A549 (cell line): Measurements from ENCODE around the gene COMMD7. TPM values are rescaled to one million over a fixed set of nuclear protein-coding genes. Genes with fewer than 3 reads are reported as not detected.

ENCODE experiments used
- ATAC-seq, 2 experiments: fragments of 200-7000 bp in 1 of 2; fragments of >200 bp in 1 of 2; cut with Nextera tagmentation in 1 of 2; cut with Tn5 transposase in 1 of 2; 3 replicates each; pipeline versions ENCODE4 v1.8.0 to v1.9.1; 2018 to 2020; ENCODE audit warnings: mild to moderate bottlenecking in 1 of 2, moderate library complexity in 1 of 2
- CTCF ChIA-PET: fragments of 300-600 bp; sonication (Branson Sonifier 250); formaldehyde crosslinking; extraction: SDS; loops from one replicate; lab custom pipeline; 2021; ENCODE audit warnings: antibody characterized with exemption, inconsistent platforms; lab: Yijun Ruan, JAX
- POLR2A ChIA-PET: fragments of 350-600 bp; formaldehyde crosslinking; extraction: SDS; loops from one replicate; lab custom pipeline; 2021; ENCODE audit warnings: antibody characterized with exemption, inconsistent platforms; lab: Yijun Ruan, JAX
- DNase-seq, 2 experiments: peaks; one replicate each; pipeline versions ENCODE4 v3.0.0 to v3.0.0-alpha.2; 2011 to 2016; ENCODE audit warnings: low read depth in 1 of 2, low spot score in 1 of 2
- FAIRE-seq: peaks from 2 replicates; lab custom pipeline; 2011; peaks lifted over from hg19 to GRCh38; lab: Jason Lieb, UNC
- H3K27ac ChIP-seq, 2 experiments: fragments of >200 bp; sonication (Bioruptor Twin); formaldehyde crosslinking; 3 replicates each; pipeline ENCODE4 v1.5.1; 2016 to 2017
- H3K4me1 ChIP-seq: fragments of >200 bp; sonication (Bioruptor Twin); formaldehyde crosslinking; 3 replicates; pipeline ENCODE4 v1.6.1; 2016
- H3K4me2 ChIP-seq: fragments of >200 bp; sonication (Bioruptor Twin); formaldehyde crosslinking; 3 replicates; pipeline ENCODE4 v1.6.1; 2016
- H3K4me3 ChIP-seq: fragments of >200 bp; sonication (Bioruptor Twin); formaldehyde crosslinking; 3 replicates; pipeline ENCODE4 v1.5.1; 2016
- H3K9me3 ChIP-seq: fragments of >200 bp; sonication (Bioruptor Twin); formaldehyde crosslinking; 3 replicates; pipeline ENCODE4 v1.6.1; 2016
- EHF ChIP-seq: fragments of 250-450 bp; sonication (Bioruptor Pico); IDR thresholded peaks from 2 replicates; pipeline ENCODE4 v1.5.0; 2020; ENCODE audit warnings: mild to moderate bottlenecking
- ESRRA ChIP-seq: fragments of 150-350 bp; IDR thresholded peaks from 2 replicates; pipeline ENCODE4 v1.6.1; 2014; ENCODE audit warnings: mild to moderate bottlenecking, low read length, borderline replicate concordance
- FOSB ChIP-seq: fragments of 250-450 bp; sonication (Bioruptor Pico); IDR thresholded peaks from 2 replicates; pipeline ENCODE4 v1.5.0; 2020; ENCODE audit warnings: mild to moderate bottlenecking, moderate library complexity
- HEYL ChIP-seq: fragments of 250-450 bp; sonication (Bioruptor Pico); IDR thresholded peaks from 2 replicates; pipeline ENCODE4 v1.8.0; 2021; ENCODE audit warnings: mild to moderate bottlenecking, moderate library complexity
- MYC ChIP-seq: IDR thresholded peaks from 2 replicates; pipeline ENCODE4 v1.6.1; 2012; ENCODE audit warnings: mild to moderate bottlenecking, inconsistent platforms, low read length, improper control_type of control experiment, borderline replicate concordance
- NFE2L2 ChIP-seq: fragments of 150-350 bp; conservative IDR thresholded peaks from 2 replicates; pipeline ENCODE4 v1.6.1; 2014; ENCODE audit warnings: low read length
- NPAS2 ChIP-seq: fragments of 250-450 bp; sonication (Bioruptor Pico); IDR thresholded peaks from 2 replicates; pipeline ENCODE4 v1.8.0; 2022; ENCODE audit warnings: mild to moderate bottlenecking, moderate library complexity, borderline replicate concordance
- NR3C1 ChIP-seq: fragments of >200 bp; sonication (Bioruptor Twin); formaldehyde crosslinking; IDR thresholded peaks from 3 replicates; pipeline ENCODE4 v1.6.1; 2017
- RAD21 ChIP-seq, 2 experiments: fragments of >200 bp in 1 of 2; sonication (Bioruptor Twin) in 1 of 2; formaldehyde crosslinking in 1 of 2; IDR thresholded peaks in 1 of 2; conservative IDR thresholded peaks in 1 of 2; 2 replicates in 1 of 2; 3 replicates in 1 of 2; pipeline ENCODE4 v1.6.1; 2012 to 2018; ENCODE audit warnings: inconsistent platforms in 1 of 2
- SMC3 ChIP-seq: fragments of >200 bp; sonication (Bioruptor Twin); formaldehyde crosslinking; IDR thresholded peaks from 3 replicates; pipeline ENCODE4 v1.6.1; 2018; ENCODE audit warnings: inconsistent platforms
- SREBF2 ChIP-seq: fragments of 450-650 bp; IDR thresholded peaks from 2 replicates; pipeline ENCODE4 v1.6.1; 2014; ENCODE audit warnings: mild to moderate bottlenecking, moderate library complexity
- TFCP2L1 ChIP-seq: fragments of 250-450 bp; sonication (Bioruptor Pico); IDR thresholded peaks from 2 replicates; pipeline ENCODE4 v1.5.0; 2021; ENCODE audit warnings: mild to moderate bottlenecking
- ZC3H11A ChIP-seq: fragments of 450-650 bp; IDR thresholded peaks from 2 replicates; pipeline ENCODE4 v1.6.1; 2014; ENCODE audit warnings: antibody characterized with exemption, mild to moderate bottlenecking
- ZFP36 ChIP-seq: fragments of 450-650 bp; IDR thresholded peaks from 2 replicates; pipeline ENCODE4 v1.6.1; 2014; ENCODE audit warnings: borderline replicate concordance; ENCODE audit not compliant: partially characterized antibody
- ZSCAN20 ChIP-seq: fragments of 250-450 bp; sonication (Bioruptor Pico); IDR thresholded peaks from 2 replicates; pipeline ENCODE4 v1.8.0; 2022; ENCODE audit warnings: mild to moderate bottlenecking, moderate library complexity
- WGBS: methylation state at CpG from one replicate; pipeline ENCODE4 v1.1.6; 2017; ENCODE audit errors: missing lambda C conversion rate; 5-methylcytosine and 5-hydroxymethylcytosine counted together
- polyA plus RNA-seq, 4 experiments: library from polyadenylated mRNA; depleted of rRNA in 3 of 4; stranded (reverse); fragments of >200 nt; fragmentation: RNase III in 1 of 4; extraction: RNeasy Plus Mini Kit Qiagen cat#74134 plus additional on column Dnase treatment in 1 of 4; gene quantifications; 2 replicates in 3 of 4; 3 replicates in 1 of 4; pipeline ENCODE4 v1.2.3, GENCODE V29; 2011 to 2017
- TF ChIP-seq, protein P1 (sequence below): fragments of 450-650 bp; IDR thresholded peaks from 2 replicates; pipeline ENCODE4 v1.6.1; 2014; ENCODE audit warnings: antibody characterized with exemption
- TF ChIP-seq, protein P2 (sequence below): fragments of 250-450 bp; sonication (Bioruptor Pico); IDR thresholded peaks from 2 replicates; pipeline ENCODE4 v1.5.0; 2020; ENCODE audit warnings: low read depth, mild to moderate bottlenecking, moderate library complexity
- TF ChIP-seq, protein P3 (sequence below): fragments of >200 bp; sonication (Bioruptor Twin); formaldehyde crosslinking; IDR thresholded peaks from 2 replicates; pipeline ENCODE4 v1.6.1; 2016
- TF ChIP-seq, protein P4 (sequence below): fragments of 250-450 bp; sonication (Bioruptor Pico); IDR thresholded peaks from 2 replicates; pipeline ENCODE4 v1.5.0; 2021; ENCODE audit warnings: mild to moderate bottlenecking, moderate library complexity, borderline replicate concordance
- TF ChIP-seq, protein P5 (sequence below): fragments of >200 bp; sonication (Bioruptor Twin); formaldehyde crosslinking; IDR thresholded peaks from 3 replicates; pipeline ENCODE4 v1.5.1; 2016

Gene COMMD7
- polyA plus RNA-seq, 2 of the 4 experiments (the other 2 are of a cell fraction) = 55.7 to 74.1 TPM

DNA sequence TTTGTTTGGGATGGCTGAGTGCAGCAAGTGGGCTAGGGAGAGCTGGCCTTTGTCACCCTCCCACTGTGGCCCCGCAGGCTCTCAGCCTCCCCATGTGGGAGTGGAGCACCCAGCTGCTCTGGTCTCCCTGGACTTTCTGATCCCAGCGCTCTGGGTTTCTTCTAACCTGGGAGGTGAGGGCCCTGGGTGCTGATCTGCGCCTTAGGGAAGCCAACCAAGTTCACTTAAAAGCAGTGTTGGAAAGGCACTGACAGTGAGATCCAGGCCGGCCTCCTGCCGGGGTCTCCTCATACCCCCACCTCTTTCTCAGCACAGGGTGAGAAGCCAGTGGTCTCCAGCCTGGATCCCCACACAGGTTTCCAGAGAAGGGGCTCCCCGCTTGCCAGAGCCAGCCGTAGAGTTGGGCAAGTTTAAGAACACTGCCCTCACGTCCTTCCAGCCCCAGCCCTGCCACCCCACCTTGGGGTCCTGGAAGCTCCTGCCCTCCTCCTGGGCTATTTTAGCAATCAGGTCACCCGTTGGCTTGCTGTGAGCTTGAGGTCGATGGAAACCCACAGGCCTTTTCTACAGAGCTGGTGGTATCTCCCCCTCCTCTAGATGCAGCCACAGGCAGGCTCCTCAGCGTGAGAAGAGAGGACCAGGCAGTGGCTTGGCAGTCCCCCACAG is 79.1 kb downstream of the COMMD7 start:
- ATAC-seq = peak in 1 of 2 experiments; percentile 5; a peak in 2 of 6 replicates
- CTCF ChIA-PET = interaction anchor here (1.0 to 30.0 kb wide), 6 partner anchors 10 to 144 kb away, joined by 3 to 670 read pairs (median 12); partner anchors contain the start of gene C20orf203
- WGBS = 92% methylated on average over 9 of the region's 11 CpGs
- Histone ChIP-seq H3K27ac (peak overlapping the region in 1 of 2 experiments; percentile 64; a peak in 2 of 6 replicates), H3K4me3 (no peak overlapping the region), H3K4me2 (no peak overlapping the region), H3K9me3 (no peaks in the 10 kb centered on the region), H3K4me1 (peaks cover 13% of the 10 kb centered on the region)
- POLR2A ChIA-PET = no interaction called here
- no peak for FAIRE-seq
- TF ChIP-seq TFCP2L1 (no peak), FOSB (CRISPR knock-in tag) (no peak), NPAS2 (no peak), NFE2L2 (no peak), ZC3H11A (no peak), ZSCAN20 (no peak), ZFP36 (no peak), HEYL (CRISPR knock-in tag) (no peak), NR3C1 (no peak), SREBF2 (no peak), MYC (no peak), RAD21 (conservative IDR thresholded peaks at IDR 0.05 in 1 of 2, IDR thresholded peaks at IDR 0.05 in 1 of 2) (no peak), SMC3 (no peak), EHF (CRISPR knock-in tag) (no peak), ESRRA (no peak)
- TF ChIP-seq, protein P1, sequence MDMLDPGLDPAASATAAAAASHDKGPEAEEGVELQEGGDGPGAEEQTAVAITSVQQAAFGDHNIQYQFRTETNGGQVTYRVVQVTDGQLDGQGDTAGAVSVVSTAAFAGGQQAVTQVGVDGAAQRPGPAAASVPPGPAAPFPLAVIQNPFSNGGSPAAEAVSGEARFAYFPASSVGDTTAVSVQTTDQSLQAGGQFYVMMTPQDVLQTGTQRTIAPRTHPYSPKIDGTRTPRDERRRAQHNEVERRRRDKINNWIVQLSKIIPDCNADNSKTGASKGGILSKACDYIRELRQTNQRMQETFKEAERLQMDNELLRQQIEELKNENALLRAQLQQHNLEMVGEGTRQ = no peak
- TF ChIP-seq, protein P2, sequence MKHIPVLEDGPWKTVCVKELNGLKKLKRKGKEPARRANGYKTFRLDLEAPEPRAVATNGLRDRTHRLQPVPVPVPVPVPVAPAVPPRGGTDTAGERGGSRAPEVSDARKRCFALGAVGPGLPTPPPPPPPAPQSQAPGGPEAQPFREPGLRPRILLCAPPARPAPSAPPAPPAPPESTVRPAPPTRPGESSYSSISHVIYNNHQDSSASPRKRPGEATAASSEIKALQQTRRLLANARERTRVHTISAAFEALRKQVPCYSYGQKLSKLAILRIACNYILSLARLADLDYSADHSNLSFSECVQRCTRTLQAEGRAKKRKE = no peak
- TF ChIP-seq, protein P3, sequence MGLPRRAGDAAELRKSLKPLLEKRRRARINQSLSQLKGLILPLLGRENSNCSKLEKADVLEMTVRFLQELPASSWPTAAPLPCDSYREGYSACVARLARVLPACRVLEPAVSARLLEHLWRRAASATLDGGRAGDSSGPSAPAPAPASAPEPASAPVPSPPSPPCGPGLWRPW = no peak
- TF ChIP-seq, protein P4, sequence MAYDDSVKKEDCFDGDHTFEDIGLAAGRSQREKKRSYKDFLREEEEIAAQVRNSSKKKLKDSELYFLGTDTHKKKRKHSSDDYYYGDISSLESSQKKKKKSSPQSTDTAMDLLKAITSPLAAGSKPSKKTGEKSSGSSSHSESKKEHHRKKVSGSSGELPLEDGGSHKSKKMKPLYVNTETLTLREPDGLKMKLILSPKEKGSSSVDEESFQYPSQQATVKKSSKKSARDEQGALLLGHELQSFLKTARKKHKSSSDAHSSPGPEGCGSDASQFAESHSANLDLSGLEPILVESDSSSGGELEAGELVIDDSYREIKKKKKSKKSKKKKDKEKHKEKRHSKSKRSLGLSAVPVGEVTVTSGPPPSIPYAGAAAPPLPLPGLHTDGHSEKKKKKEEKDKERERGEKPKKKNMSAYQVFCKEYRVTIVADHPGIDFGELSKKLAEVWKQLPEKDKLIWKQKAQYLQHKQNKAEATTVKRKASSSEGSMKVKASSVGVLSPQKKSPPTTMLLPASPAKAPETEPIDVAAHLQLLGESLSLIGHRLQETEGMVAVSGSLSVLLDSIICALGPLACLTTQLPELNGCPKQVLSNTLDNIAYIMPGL (CRISPR knock-in tag) = no peak
- TF ChIP-seq, protein P5, sequence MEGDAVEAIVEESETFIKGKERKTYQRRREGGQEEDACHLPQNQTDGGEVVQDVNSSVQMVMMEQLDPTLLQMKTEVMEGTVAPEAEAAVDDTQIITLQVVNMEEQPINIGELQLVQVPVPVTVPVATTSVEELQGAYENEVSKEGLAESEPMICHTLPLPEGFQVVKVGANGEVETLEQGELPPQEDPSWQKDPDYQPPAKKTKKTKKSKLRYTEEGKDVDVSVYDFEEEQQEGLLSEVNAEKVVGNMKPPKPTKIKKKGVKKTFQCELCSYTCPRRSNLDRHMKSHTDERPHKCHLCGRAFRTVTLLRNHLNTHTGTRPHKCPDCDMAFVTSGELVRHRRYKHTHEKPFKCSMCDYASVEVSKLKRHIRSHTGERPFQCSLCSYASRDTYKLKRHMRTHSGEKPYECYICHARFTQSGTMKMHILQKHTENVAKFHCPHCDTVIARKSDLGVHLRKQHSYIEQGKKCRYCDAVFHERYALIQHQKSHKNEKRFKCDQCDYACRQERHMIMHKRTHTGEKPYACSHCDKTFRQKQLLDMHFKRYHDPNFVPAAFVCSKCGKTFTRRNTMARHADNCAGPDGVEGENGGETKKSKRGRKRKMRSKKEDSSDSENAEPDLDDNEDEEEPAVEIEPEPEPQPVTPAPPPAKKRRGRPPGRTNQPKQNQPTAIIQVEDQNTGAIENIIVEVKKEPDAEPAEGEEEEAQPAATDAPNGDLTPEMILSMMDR = no peak
- TF ChIP-seq, all 56 proteins: peak for 0
- no peak for DNase-seq
